ENCODE data around the gene DHX57. TPM values are rescaled to one million over a fixed set of nuclear protein-coding genes. Genes with fewer than 3 reads are reported as not detected.

The DHX57 gene
- total and polyA plus RNA-seq, 2 donors: 9.2 to 30.3 TPM

- DNase-seq (ENCODE audit: extremely low spot score): peak; percentile 49
- WGBS: under 1% methylated on average over 59 of the region's 59 CpGs
- peak overlapping the region; percentile 98 for H3K27ac ChIP-seq (ENCODE audit: low read depth)
- peak overlapping the region; percentile 71 for H3K4me3 ChIP-seq (ENCODE audit: low read depth, low read length)
- H3K36me3 ChIP-seq (ENCODE audit: insufficient read depth): peaks cover 8% of the 10 kb centered on the region
- H3K4me1 ChIP-seq (ENCODE audit: insufficient read depth): no peaks in the 10 kb centered on the region
These were observed 125.5 kb downstream of the DHX57 start for GRCh38 chr2:38750011-38750890.

GRCh38 chr2:38748943-38749804 is 126.6 kb downstream of the DHX57 start:
- no peak for DNase-seq (ENCODE audit: extremely low spot score)
- Histone ChIP-seq H3K4me3 (ENCODE audit: low read depth, low read length) (peak overlapping the region; percentile 71), H3K27ac (ENCODE audit: low read depth) (no peak overlapping the region), H3K36me3 (ENCODE audit: insufficient read depth) (peaks cover 8% of the 10 kb centered on the region), H3K4me1 (ENCODE audit: insufficient read depth) (no peaks in the 10 kb centered on the region)
- 59% methylated on average over 26 of the region's 26 CpGs for WGBS

- H3K27ac ChIP-seq (ENCODE audit: low read depth): no peak overlapping the region
- WGBS: 89% methylated on average over 9 of the region's 9 CpGs
- peaks cover 8% of the 10 kb centered on the region for H3K36me3 ChIP-seq (ENCODE audit: insufficient read depth)
- no peak overlapping the region for H3K4me3 ChIP-seq (ENCODE audit: low read depth, low read length)
- H3K4me1 ChIP-seq (ENCODE audit: insufficient read depth): no peaks in the 10 kb centered on the region
- DNase-seq (ENCODE audit: extremely low spot score): no peak
These were observed 127.3 kb downstream of the DHX57 start for GRCh38 chr2:38748391-38748790.

- DNase-seq (ENCODE audit: extremely low spot score): no peak
- H3K4me1 ChIP-seq (ENCODE audit: insufficient read depth): no peaks in the 10 kb centered on the region
- H3K27ac ChIP-seq (ENCODE audit: low read depth): no peak overlapping the region
- H3K36me3 ChIP-seq (ENCODE audit: insufficient read depth): peaks cover 8% of the 10 kb centered on the region
- WGBS: 35% methylated on average over 5 of the region's 5 CpGs
- no peak overlapping the region for H3K4me3 ChIP-seq (ENCODE audit: low read depth, low read length)
These were observed 127.9 kb downstream of the DHX57 start for GRCh38 chr2:38747819-38748218.

Small RNA genes within 50 kb of the gene (small RNA-seq; reads per million reads assigned to genes)
- gene RNU6-851P: not detected

Other genes starting within 250 kb of the DHX57 start
- gene GALM, start 209.8 kb downstream of the DHX57 start, total RNA-seq: 16.8 TPM
- gene GALM, start 209.8 kb downstream of the DHX57 start, polyA plus RNA-seq: 12.7 TPM
- gene SRSF7, start 124.6 kb downstream of the DHX57 start, total RNA-seq: 115 TPM
- gene SRSF7, start 124.6 kb downstream of the DHX57 start, polyA plus RNA-seq: 132 TPM
- 12.2 TPM for gene GEMIN6, start 97.7 kb downstream of the DHX57 start, total RNA-seq
- 7.7 TPM for gene GEMIN6, start 97.7 kb downstream of the DHX57 start, polyA plus RNA-seq
- 15.3 TPM for gene MORN2, start within 50 bp of the DHX57 start, total RNA-seq
- 20.2 TPM for gene MORN2, start within 50 bp of the DHX57 start, polyA plus RNA-seq
- gene ARHGEF33, start 13.9 kb upstream of the DHX57 start, total RNA-seq: 2.1 TPM
- gene ARHGEF33, start 13.9 kb upstream of the DHX57 start, polyA plus RNA-seq: 0.99 TPM
- 92.6 TPM for gene SOS1, start 245.1 kb upstream of the DHX57 start, total RNA-seq
- gene SOS1, start 245.1 kb upstream of the DHX57 start, polyA plus RNA-seq: 17.3 TPM

Measured in urinary bladder (tissue), 4 donors.